ENCODE data around the gene TGOLN2.
A peak's percentile ranks its signal among the peaks of the same experiment; 100 is the strongest.

TGOLN2 gene

GRCh38 chr2:85287721-85288120 lies 40.1 kb downstream of the TGOLN2 start:
- no peak for TF ChIP-seq CTCF (conservative IDR thresholded peaks at IDR 0.05; ENCODE audit: control insufficient read depth, insufficient read depth, low read depth, low read length)
- DNase-seq (ENCODE audit: low read depth) = no peak
- no peak overlapping the region for H3K4me3 ChIP-seq (ENCODE audit: control insufficient read depth, low read depth, low read length)

- DNase-seq (ENCODE audit: low read depth) = no peak
- no peak overlapping the region for H3K4me3 ChIP-seq (ENCODE audit: control insufficient read depth, low read depth, low read length)
- TF ChIP-seq CTCF (conservative IDR thresholded peaks at IDR 0.05; ENCODE audit: control insufficient read depth, insufficient read depth, low read depth, low read length) = no peak
Measured at GRCh38 chr2:85286918-85287317, 40.9 kb downstream of the TGOLN2 start.

GRCh38 chr2:85283641-85284040 lies 44.1 kb downstream of the TGOLN2 start:
- DNase-seq (ENCODE audit: low read depth) = no peak
- no peak overlapping the region for H3K4me3 ChIP-seq (ENCODE audit: control insufficient read depth, low read depth, low read length)
- TF ChIP-seq CTCF (conservative IDR thresholded peaks at IDR 0.05; ENCODE audit: control insufficient read depth, insufficient read depth, low read depth, low read length) = no peak

GRCh38 chr2:85282914-85283313 lies 44.9 kb downstream of the TGOLN2 start:
- TF ChIP-seq CTCF (conservative IDR thresholded peaks at IDR 0.05; ENCODE audit: control insufficient read depth, insufficient read depth, low read depth, low read length) = no peak
- DNase-seq (ENCODE audit: low read depth) = no peak
- no peak overlapping the region for H3K4me3 ChIP-seq (ENCODE audit: control insufficient read depth, low read depth, low read length)

- TF ChIP-seq CTCF (conservative IDR thresholded peaks at IDR 0.05; ENCODE audit: control insufficient read depth, insufficient read depth, low read depth, low read length) = no peak
- DNase-seq (ENCODE audit: low read depth) = no peak
Measured at GRCh38 chr2:85281553-85281952, 46.2 kb downstream of the TGOLN2 start.

GRCh38 chr2:85278361-85278760 lies 49.4 kb downstream of the TGOLN2 start:
- DNase-seq (ENCODE audit: low read depth) = peak; percentile 75
- H3K4me3 ChIP-seq (ENCODE audit: control insufficient read depth, low read depth, low read length) = no peak overlapping the region
- TF ChIP-seq CTCF (conservative IDR thresholded peaks at IDR 0.05; ENCODE audit: control insufficient read depth, insufficient read depth, low read depth, low read length) = no peak

More at GRCh38 chr2:85281553-85281952, 46.2 kb downstream of the TGOLN2 start:
- no peak overlapping the region for H3K4me3 ChIP-seq (ENCODE audit: control insufficient read depth, low read depth, low read length)
